Loucy (cell line): Measurements from ENCODE around the gene ATP10D.

ENCODE experiments used
- H2AFZ ChIP-seq: fragments of 200-600 bp; sonication (generic); 2 replicates; pipeline ENCODE4 v1.6.0; 2016; ENCODE audit warnings: antibody characterized with exemption, mild to moderate bottlenecking, low read length, moderate library complexity
- H3F3A ChIP-seq: fragments of 200-600 bp; 2 replicates; pipeline ENCODE4 v1.6.0; 2016; ENCODE audit warnings: antibody characterized with exemption, low read depth, mild to moderate bottlenecking
- H3K27me3 ChIP-seq: fragments of 200-600 bp; sonication (generic); 2 replicates; pipeline ENCODE4 v1.6.1; 2014; ENCODE audit warnings: low read length, mild to moderate bottlenecking; ENCODE audit not compliant: insufficient read depth, poor library complexity, severe bottlenecking
- H3K36me3 ChIP-seq: fragments of 200-600 bp; sonication (generic); 2 replicates; pipeline ENCODE4 v1.6.1; 2016; ENCODE audit warnings: low read length; ENCODE audit not compliant: insufficient read depth
- H3K4me1 ChIP-seq: fragments of 200-600 bp; sonication (generic); 2 replicates; pipeline ENCODE4 v1.5.1; 2014; ENCODE audit warnings: low read length, mild to moderate bottlenecking; ENCODE audit not compliant: insufficient read depth, poor library complexity, severe bottlenecking
- H3K4me2 ChIP-seq: fragments of 200-600 bp; sonication (generic); 2 replicates; pipeline ENCODE4 v1.6.0; 2014; ENCODE audit warnings: antibody characterized with exemption, low read length, low read depth, mild to moderate bottlenecking; ENCODE audit not compliant: poor library complexity, severe bottlenecking
- H3K4me3 ChIP-seq: fragments of 200-600 bp; sonication (generic); 2 replicates; pipeline ENCODE4 v1.5.1; 2014; ENCODE audit warnings: low read length, mild to moderate bottlenecking, mixed read lengths; ENCODE audit not compliant: poor library complexity, severe bottlenecking
- H3K79me2 ChIP-seq: fragments of 200-600 bp; sonication (generic); 2 replicates; pipeline ENCODE4 v1.6.1; 2014; ENCODE audit warnings: low read length; ENCODE audit not compliant: insufficient read depth
- H3K9ac ChIP-seq: fragments of 200-600 bp; sonication (generic); 2 replicates; pipeline ENCODE4 v1.6.0; 2014; ENCODE audit warnings: mild to moderate bottlenecking, low read depth, low read length, moderate library complexity; ENCODE audit not compliant: poor library complexity, severe bottlenecking
- H3K9me2 ChIP-seq: fragments of 200-600 bp; sonication (generic); replicated peaks from 2 replicates; pipeline ENCODE4 v1.6.1; 2016; ENCODE audit warnings: low read depth, low read length, mixed read lengths
- H3K9me3 ChIP-seq: fragments of 200-600 bp; sonication (generic); 2 replicates; pipeline ENCODE4 v1.6.1; 2014; ENCODE audit warnings: mild to moderate bottlenecking, antibody characterized with exemption, low read length, low read depth; ENCODE audit not compliant: insufficient read depth
- H4K20me1 ChIP-seq: fragments of 200-600 bp; sonication (generic); 2 replicates; pipeline ENCODE4 v1.6.0; 2014; ENCODE audit warnings: antibody characterized with exemption, low read length, mild to moderate bottlenecking; ENCODE audit not compliant: insufficient read depth, poor library complexity, severe bottlenecking
- EZH2phosphoT487 ChIP-seq: fragments of 200-600 bp; IDR thresholded peaks from 2 replicates; pipeline ENCODE4 v1.6.1; 2018; ENCODE audit warnings: antibody characterized with exemption, mild to moderate bottlenecking, moderate library complexity, borderline replicate concordance
- TF ChIP-seq, protein P1 (sequence below): fragments of 200-600 bp; sonication (generic); conservative IDR thresholded peaks from 2 replicates; pipeline ENCODE4 v1.5.1; 2014; ENCODE audit warnings: mild to moderate bottlenecking, antibody characterized with exemption, low read length

Gene ATP10D

DNA sequence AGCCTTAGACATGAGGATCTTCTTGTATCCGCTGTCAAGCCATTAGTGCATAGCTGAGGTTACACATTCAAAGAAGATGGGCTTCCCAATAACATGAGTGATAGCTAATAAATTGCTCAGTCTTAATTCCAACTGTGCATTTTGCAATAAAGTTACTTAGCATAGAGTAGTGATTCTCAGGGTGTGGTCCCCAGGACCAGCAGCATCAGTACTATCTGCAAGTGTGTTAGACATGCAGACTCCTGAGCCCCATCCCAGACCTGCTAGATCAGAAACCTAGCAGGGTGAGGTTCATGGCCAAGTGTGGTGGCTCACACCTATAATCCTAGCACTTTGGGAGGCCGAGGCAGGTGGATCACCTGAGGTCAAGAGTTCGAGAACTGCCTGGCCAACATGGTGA lies 20.1 kb downstream of the ATP10D start:
- Histone ChIP-seq H3K9me3 (no peaks in the 10 kb centered on the region), H2AFZ (no peak overlapping the region), H3K4me1 (peaks cover 9% of the 10 kb centered on the region), H3F3A (no peaks in the 10 kb centered on the region), H3K4me2 (no peak overlapping the region), H3K9me2 (no peaks in the 10 kb centered on the region), H3K4me3 (no peak overlapping the region), H3K9ac (no peak overlapping the region), H3K36me3 (no peaks in the 10 kb centered on the region), H4K20me1 (no peaks in the 10 kb centered on the region), H3K27me3 (no peaks in the 10 kb centered on the region), H3K79me2 (no peaks in the 10 kb centered on the region)
- TF ChIP-seq, protein P1, sequence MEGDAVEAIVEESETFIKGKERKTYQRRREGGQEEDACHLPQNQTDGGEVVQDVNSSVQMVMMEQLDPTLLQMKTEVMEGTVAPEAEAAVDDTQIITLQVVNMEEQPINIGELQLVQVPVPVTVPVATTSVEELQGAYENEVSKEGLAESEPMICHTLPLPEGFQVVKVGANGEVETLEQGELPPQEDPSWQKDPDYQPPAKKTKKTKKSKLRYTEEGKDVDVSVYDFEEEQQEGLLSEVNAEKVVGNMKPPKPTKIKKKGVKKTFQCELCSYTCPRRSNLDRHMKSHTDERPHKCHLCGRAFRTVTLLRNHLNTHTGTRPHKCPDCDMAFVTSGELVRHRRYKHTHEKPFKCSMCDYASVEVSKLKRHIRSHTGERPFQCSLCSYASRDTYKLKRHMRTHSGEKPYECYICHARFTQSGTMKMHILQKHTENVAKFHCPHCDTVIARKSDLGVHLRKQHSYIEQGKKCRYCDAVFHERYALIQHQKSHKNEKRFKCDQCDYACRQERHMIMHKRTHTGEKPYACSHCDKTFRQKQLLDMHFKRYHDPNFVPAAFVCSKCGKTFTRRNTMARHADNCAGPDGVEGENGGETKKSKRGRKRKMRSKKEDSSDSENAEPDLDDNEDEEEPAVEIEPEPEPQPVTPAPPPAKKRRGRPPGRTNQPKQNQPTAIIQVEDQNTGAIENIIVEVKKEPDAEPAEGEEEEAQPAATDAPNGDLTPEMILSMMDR: no peak
- no peak for TF ChIP-seq EZH2phosphoT487

DNA sequence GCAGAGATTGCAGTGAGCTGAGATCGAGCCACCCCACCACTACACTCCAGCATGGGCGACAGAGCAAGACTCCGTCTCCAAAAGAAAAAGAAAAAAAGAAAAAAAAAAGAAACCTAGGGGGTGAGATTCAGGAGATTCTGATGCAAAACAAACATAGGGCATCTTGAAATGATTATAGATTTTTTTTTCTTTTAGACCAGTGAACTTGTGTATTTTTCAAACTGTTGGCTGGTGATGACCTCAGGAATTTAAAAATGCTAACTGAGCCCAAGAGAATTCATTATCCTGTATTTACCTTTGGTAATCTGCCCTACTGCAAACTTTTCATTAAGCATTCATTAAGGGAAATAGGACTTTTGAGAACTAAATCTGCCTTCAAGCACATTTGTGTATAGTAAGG lies 20.6 kb downstream of the ATP10D start:
- TF ChIP-seq, protein P1: no peak
- no peak for TF ChIP-seq EZH2phosphoT487
- H3K4me2 ChIP-seq: no peak overlapping the region
- no peaks in the 10 kb centered on the region for H3K9me2 ChIP-seq
- no peak overlapping the region for H2AFZ ChIP-seq
- H3K27me3 ChIP-seq: no peaks in the 10 kb centered on the region
- no peaks in the 10 kb centered on the region for H3K36me3 ChIP-seq
- H3K4me3 ChIP-seq: no peak overlapping the region
- no peaks in the 10 kb centered on the region for H4K20me1 ChIP-seq
- no peaks in the 10 kb centered on the region for H3K9me3 ChIP-seq
- no peaks in the 10 kb centered on the region for H3F3A ChIP-seq
- H3K79me2 ChIP-seq: no peaks in the 10 kb centered on the region
- H3K4me1 ChIP-seq: peaks cover 8% of the 10 kb centered on the region
- no peak overlapping the region for H3K9ac ChIP-seq

DNA sequence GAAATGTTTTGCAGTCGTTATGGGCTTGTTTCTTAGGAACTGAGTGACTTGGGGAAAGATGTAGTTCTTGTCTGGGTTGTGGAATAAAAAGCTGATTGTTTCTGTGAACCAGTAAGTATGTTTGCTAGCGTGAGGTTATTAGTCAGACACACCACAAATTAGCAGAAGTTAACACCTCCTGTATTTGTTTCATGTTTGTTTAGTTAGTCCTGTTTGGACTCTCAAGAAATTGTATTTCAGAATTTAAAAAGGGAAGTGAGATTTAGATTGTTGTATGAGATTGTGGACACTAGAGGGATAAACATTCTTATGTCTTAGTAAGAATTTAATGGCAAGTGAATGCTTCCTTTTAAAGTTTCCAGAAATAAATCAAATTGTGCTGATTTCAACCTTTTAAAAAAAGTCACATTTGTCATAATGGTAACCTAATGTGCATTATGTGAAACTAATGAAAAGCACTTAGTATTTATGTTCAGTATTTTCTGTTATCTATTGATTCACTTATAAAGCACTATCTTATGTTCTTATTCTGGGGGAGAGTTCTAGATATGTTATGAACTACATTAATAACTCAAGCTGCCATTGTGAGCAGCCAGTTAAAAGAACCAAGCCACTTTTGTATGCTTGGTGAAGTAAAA lies 25.6 kb downstream of the ATP10D start:
- Histone ChIP-seq H3K4me3 (no peak overlapping the region), H3K9me2 (no peaks in the 10 kb centered on the region), H3K4me2 (no peak overlapping the region), H3K79me2 (no peaks in the 10 kb centered on the region), H3K4me1 (peaks cover 29% of the 10 kb centered on the region), H3K9me3 (no peaks in the 10 kb centered on the region), H3K36me3 (no peaks in the 10 kb centered on the region), H2AFZ (no peak overlapping the region), H3K9ac (no peak overlapping the region), H3K27me3 (no peaks in the 10 kb centered on the region), H3F3A (no peaks in the 10 kb centered on the region), H4K20me1 (no peaks in the 10 kb centered on the region)
- no peak for TF ChIP-seq EZH2phosphoT487
- TF ChIP-seq, protein P1: peak; percentile 53
